Measurements from ENCODE around the gene GTPBP8.
"Not testable (repeated sequence)": the region's sequence is repeated elsewhere in the genome, so short reads cannot be mapped to it uniquely, and the experiment has no call there.

The GTPBP8 gene

GRCh38 chr3:113002037-113002436 lies 11.3 kb downstream of the GTPBP8 start:
- DNase-seq: no peak

- DNase-seq: no peak
Measured at GRCh38 chr3:113002679-113003078, 11.9 kb downstream of the GTPBP8 start.

DNA sequence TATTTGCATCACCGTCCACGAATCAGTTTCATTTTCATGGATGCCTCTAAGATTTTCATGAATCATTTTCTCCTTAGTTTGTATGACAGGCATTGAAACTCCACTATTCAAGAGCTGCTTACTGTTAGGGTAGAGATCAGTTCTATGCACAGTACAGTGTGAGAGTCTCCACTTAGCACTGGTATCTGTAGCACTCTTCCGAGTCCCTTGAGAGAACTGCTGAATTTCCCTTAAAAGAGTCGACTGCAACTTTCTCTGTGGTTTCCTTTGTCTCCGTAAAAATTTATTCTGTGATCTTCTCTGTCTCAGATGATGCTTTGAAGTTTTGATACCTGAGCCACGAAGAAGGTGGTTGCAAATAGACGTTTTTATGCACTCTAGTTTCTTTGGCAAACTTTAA lies 14.8 kb downstream of the GTPBP8 start:
- no peak for DNase-seq

GRCh38 chr3:113006359-113007056 lies 15.7 kb downstream of the GTPBP8 start:
- no peak for DNase-seq

GRCh38 chr3:113008117-113008516 lies 17.3 kb downstream of the GTPBP8 start:
- DNase-seq: no peak

- DNase-seq: no peak
Measured at GRCh38 chr3:113013593-113013992, 22.8 kb downstream of the GTPBP8 start.

GRCh38 chr3:113018536-113019181 lies 27.9 kb downstream of the GTPBP8 start:
- DNase-seq: no peak

- peak; percentile 86 for DNase-seq
Measured at GRCh38 chr3:113019182-113020137, 28.7 kb downstream of the GTPBP8 start.

DNA sequence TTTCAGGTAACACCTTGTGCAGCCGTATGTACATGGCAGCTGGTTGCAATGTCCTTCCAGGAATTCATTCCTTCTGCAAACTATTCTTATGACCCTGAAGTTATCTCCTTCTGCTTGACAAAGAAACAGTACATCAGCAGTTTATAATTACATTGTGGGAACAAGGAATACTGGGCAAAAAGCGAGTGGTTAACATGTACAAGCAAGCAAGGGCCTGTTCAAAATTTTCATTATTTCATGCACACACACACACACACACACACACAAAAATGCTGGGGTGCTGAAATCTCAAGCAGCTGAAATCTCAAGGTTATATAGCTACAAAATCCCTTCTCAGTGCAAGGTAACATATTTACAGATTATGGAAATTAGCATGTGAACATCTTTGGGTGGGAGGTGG lies 30.7 kb downstream of the GTPBP8 start:
- DNase-seq: no peak

DNA sequence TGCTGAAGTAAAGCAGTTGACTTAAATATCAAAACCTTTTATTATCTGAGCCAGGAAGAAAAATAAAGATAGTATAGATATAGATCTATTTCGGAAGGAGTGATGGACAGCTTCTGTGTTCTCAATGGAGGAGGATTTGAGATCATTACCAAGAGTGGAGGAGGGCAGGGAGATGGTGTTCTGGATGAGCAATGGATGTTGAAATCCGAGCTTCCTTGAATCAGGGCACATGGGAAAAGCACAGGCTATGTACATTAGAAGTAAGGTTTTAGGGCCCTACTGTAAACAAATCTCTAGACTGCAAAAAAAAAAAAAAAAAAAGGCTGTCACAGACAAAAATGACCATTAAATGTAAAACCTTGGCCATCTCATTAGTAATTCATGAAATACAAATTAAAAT lies 43.2 kb downstream of the GTPBP8 start:
- DNase-seq: no peak

DNA sequence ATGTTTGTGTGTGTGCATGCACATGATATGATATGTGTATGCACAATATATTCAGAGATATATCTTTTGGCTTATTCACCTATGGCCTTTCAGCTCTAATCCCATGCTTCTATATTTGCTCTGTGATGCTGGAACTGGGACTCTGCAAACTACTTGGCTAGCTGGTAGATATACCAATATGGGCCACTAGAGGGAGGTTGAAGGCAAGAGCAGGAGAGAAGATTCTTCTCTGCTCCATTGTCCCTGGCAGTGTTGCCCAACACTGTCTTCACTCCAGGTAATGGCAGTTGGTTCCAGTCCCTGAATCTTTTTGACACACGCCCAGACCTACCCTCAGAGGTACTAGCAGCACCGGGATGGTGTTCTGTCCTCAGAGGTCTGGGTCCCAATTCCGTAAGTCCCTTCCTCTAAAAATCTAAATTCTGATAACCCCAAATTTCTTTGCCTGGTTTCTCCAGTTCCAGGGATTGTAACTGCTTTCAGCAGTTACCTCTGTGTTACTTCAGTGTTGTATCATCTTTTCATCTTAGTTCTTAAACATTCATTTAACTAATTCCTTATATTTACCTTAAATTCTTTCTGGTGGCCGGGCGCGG lies 44.7 kb downstream of the GTPBP8 start:
- no peak for DNase-seq

DNA sequence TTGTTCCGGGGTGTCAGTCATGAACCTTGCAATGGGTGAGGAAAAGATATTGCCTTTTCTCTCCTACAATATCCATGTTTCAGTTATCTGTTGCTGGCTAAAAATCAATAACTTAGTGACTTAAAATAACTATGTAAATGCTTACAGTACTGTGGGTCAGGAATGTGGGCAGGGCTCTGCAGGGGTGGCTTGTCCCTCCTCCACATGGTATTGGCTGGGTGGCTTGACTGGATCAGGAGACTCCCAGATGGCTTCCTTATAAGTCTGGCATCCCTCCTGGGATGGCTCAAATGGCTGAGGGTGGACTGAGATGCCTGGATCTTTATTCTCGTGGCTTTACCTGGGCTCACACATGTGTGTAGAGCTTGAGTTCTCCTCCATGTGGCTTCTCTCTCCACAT lies 47.5 kb downstream of the GTPBP8 start:
- DNase-seq: no peak

DNA sequence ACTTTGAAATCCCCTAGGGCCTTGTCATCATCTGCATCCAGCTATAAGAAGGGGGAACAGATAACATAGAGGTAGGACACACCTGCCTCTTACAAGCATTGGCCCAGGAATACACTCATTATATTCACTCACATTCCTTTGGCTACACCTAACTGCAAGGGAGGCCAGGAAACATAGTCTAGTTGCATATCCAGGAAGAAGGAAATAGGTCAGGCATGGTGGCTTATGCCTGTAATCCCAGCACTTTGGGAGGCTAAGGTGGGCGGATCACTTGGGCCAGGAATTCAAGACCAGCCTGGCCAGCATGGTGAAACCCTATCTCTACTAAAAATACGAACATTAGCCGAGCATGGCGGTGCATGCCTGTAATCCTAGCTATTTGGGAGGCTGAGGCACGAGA lies 48.8 kb downstream of the GTPBP8 start:
- no peak for DNase-seq

- DNase-seq: no peak
Measured at GRCh38 chr3:113040231-113040630, 49.4 kb downstream of the GTPBP8 start.

DNA sequence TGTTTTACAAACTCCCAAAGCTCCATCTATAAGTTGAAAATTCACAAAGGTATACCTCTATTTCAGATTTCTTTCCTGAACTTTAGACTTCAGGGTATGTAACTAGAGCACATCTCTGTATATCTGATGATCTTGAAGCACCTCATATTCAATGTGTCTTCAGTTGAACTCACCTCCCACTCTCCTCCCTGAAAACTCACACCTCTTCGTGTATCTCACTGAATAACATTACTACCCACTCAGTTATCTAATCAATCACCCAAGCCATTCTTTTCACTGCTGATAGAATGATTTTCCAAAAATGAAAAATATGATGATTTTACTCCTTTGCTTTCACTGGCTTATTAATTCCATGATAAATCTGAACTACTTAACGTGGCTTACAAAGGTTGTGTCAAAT lies 52.9 kb downstream of the GTPBP8 start:
- no peak for DNase-seq

DNA sequence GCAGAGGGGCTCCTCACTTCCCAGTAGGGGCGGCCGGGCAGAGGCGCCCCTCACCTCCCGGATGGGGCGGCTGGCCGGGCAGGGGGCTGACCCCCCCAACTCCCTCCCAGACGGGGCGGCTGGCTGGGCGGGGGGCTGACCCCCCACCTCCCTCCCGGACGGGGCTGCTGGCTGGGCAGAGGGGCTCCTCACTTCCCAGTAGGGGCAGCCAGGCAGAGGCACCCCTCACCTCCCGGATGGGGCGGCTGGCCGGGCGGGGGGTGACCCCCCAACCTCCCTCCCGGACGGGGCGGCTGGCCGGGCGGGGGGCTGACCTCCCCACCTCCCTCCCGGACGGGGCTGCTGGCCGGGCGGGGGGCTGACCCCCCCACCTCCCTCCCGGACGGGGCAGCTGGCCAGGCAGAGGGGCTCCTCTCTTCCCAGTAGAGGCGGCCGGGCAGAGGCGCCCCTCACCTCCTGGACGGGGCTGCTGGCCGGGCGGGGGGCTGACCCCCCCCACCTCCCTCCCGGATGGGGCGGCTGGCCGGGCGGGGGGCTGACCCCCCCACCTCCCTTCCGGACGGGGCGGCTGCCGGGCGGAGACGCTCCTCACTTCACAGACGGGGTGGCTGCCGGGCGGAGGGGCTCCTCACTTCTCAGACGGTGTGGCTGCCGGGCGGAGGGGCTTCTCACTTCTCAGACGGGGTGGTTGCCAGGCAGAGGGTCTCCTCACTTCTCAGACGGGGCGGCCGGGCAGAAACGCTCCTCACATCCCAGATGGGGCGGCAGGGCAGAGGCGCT lies 55.6 kb downstream of the GTPBP8 start:
- not testable (repeated sequence) for DNase-seq

DNA sequence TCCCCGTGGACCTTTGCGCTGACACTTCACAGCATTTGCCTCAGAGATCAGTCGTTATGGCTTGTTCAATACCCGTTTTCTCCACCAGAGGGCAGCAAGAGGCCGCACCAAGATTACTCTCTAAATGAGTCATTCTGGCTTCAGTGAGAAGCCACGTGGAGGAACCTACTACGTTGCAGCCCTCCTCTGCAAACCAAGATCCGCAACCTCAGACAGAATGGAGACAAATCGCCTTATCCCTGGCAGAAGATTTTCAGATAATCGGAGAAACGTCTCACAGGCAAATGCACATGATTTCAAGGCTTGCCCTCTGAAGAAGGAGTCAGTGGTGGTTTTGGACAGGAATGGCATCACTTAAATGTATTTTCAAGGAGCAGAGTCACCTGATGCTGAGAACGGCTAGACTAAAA lies 60.5 kb downstream of the GTPBP8 start:
- DNase-seq: peak; percentile 93
